ENCODE measurements around the gene PARPBP. TPM values are rescaled to one million over a fixed set of nuclear protein-coding genes. Genes with fewer than 3 reads are reported as not detected.
"Not testable (repeated sequence)": the region's sequence is repeated elsewhere in the genome, so short reads cannot be mapped to it uniquely, and the experiment has no call there.

Gene PARPBP
- total and polyA plus RNA-seq, 5 donors from 2014 or later: 2.6 to 5.1 (median 3.9) TPM

- not testable (repeated sequence) for H3K27me3 Mint-ChIP-seq; DNase-seq; H3K36me3 ChIP-seq (ENCODE audit: control insufficient read depth, insufficient read depth, low read length); H3K9me3 Mint-ChIP-seq; H3K9me3 ChIP-seq (ENCODE audit: control insufficient read depth in 2 of 2, low read length in 2 of 2); H3K27me3 ChIP-seq (ENCODE audit: control insufficient read depth, insufficient read depth, low read length); H3K27ac ChIP-seq (ENCODE audit: insufficient read depth, low read length, poor library complexity, severe bottlenecking); ATAC-seq (ENCODE audit: low read depth in 2 of 2)
- H3K4me1 ChIP-seq (ENCODE audit: control insufficient read depth, insufficient read depth, low read length, poor library complexity, severe bottlenecking): peaks cover 26% of the 10 kb centered on the region
- H3K27ac Mint-ChIP-seq: peak overlapping the region in 2 of 3 donors; percentile 97 to 98
- peak overlapping the region in 3 of 4 donors; percentile 94 to 99 (median 97) for H3K4me3 Mint-ChIP-seq
- H3K4me1 Mint-ChIP-seq: peaks cover 20 to 43% (median 29%) of the 10 kb centered on the region in 4 donors
- H3K4me3 ChIP-seq (ENCODE audit: low read depth, low read length): peak overlapping the region; percentile 94
- peaks cover 23% of the 10 kb centered on the region for H3K36me3 Mint-ChIP-seq
Observed at GRCh38 chr12:102121328-102121727, 1.3 kb downstream of the PARPBP start.

- not testable (repeated sequence) for H3K36me3 ChIP-seq (ENCODE audit: control insufficient read depth, insufficient read depth, low read length); H3K4me3 Mint-ChIP-seq; H3K27ac Mint-ChIP-seq; H3K9me3 Mint-ChIP-seq; H3K9me3 ChIP-seq (ENCODE audit: control insufficient read depth in 2 of 2, low read length in 2 of 2); DNase-seq; H3K4me3 ChIP-seq (ENCODE audit: low read depth, low read length); H3K27me3 Mint-ChIP-seq; H3K27ac ChIP-seq (ENCODE audit: insufficient read depth, low read length, poor library complexity, severe bottlenecking); H3K4me1 ChIP-seq (ENCODE audit: control insufficient read depth, insufficient read depth, low read length, poor library complexity, severe bottlenecking); ATAC-seq (ENCODE audit: low read depth in 2 of 2); H3K27me3 ChIP-seq (ENCODE audit: control insufficient read depth, insufficient read depth, low read length)
- peaks cover 13% of the 10 kb centered on the region for H3K36me3 Mint-ChIP-seq
- peaks cover 0 to 10% (median 2%) of the 10 kb centered on the region in 4 donors for H3K4me1 Mint-ChIP-seq
Observed at GRCh38 chr12:102130720-102131119, 10.7 kb downstream of the PARPBP start.

GRCh38 chr12:102131442-102131841 lies 11.5 kb downstream of the PARPBP start:
- H3K27me3 ChIP-seq (ENCODE audit: control insufficient read depth, insufficient read depth, low read length); H3K27ac ChIP-seq (ENCODE audit: insufficient read depth, low read length, poor library complexity, severe bottlenecking); H3K9me3 ChIP-seq (ENCODE audit: control insufficient read depth in 2 of 2, low read length in 2 of 2); H3K4me3 ChIP-seq (ENCODE audit: low read depth, low read length); DNase-seq; H3K27me3 Mint-ChIP-seq; H3K36me3 ChIP-seq (ENCODE audit: control insufficient read depth, insufficient read depth, low read length); H3K9me3 Mint-ChIP-seq; H3K27ac Mint-ChIP-seq; H3K4me1 ChIP-seq (ENCODE audit: control insufficient read depth, insufficient read depth, low read length, poor library complexity, severe bottlenecking); H3K4me3 Mint-ChIP-seq; ATAC-seq (ENCODE audit: low read depth in 2 of 2): not testable (repeated sequence)
- H3K4me1 Mint-ChIP-seq: peaks cover 0 to 10% (median 0%) of the 10 kb centered on the region in 4 donors
- peaks cover 10% of the 10 kb centered on the region for H3K36me3 Mint-ChIP-seq

- ATAC-seq (ENCODE audit: low read depth in 2 of 2); H3K4me3 ChIP-seq (ENCODE audit: low read depth, low read length); H3K36me3 ChIP-seq (ENCODE audit: control insufficient read depth, insufficient read depth, low read length); H3K27me3 Mint-ChIP-seq; H3K27me3 ChIP-seq (ENCODE audit: control insufficient read depth, insufficient read depth, low read length); H3K9me3 Mint-ChIP-seq; H3K9me3 ChIP-seq (ENCODE audit: control insufficient read depth in 2 of 2, low read length in 2 of 2); DNase-seq; H3K4me1 ChIP-seq (ENCODE audit: control insufficient read depth, insufficient read depth, low read length, poor library complexity, severe bottlenecking); H3K4me3 Mint-ChIP-seq; H3K27ac Mint-ChIP-seq; H3K27ac ChIP-seq (ENCODE audit: insufficient read depth, low read length, poor library complexity, severe bottlenecking): not testable (repeated sequence)
- H3K36me3 Mint-ChIP-seq: peaks cover 25% of the 10 kb centered on the region
- H3K4me1 Mint-ChIP-seq: peaks cover 0 to 10% (median 3%) of the 10 kb centered on the region in 4 donors
Observed at GRCh38 chr12:102137619-102138018, 17.6 kb downstream of the PARPBP start.

- not testable (repeated sequence) for H3K27ac ChIP-seq (ENCODE audit: insufficient read depth, low read length, poor library complexity, severe bottlenecking); H3K36me3 ChIP-seq (ENCODE audit: control insufficient read depth, insufficient read depth, low read length); H3K9me3 ChIP-seq (ENCODE audit: control insufficient read depth in 2 of 2, low read length in 2 of 2); H3K27me3 ChIP-seq (ENCODE audit: control insufficient read depth, insufficient read depth, low read length); H3K4me3 ChIP-seq (ENCODE audit: low read depth, low read length); H3K27me3 Mint-ChIP-seq; H3K9me3 Mint-ChIP-seq; ATAC-seq (ENCODE audit: low read depth in 2 of 2); H3K4me1 ChIP-seq (ENCODE audit: control insufficient read depth, insufficient read depth, low read length, poor library complexity, severe bottlenecking)
- peak in 1 of 3 donors; percentile 67 for DNase-seq
- Mint-ChIP-seq H3K4me1 (peaks cover 0 to 16% (median 6%) of the 10 kb centered on the region in 4 donors), H3K27ac (peak overlapping the region in 2 of 3 donors; percentile 53 to 87), H3K36me3 (peaks cover 20% of the 10 kb centered on the region), H3K4me3 (peak overlapping the region in 2 of 4 donors; percentile 73 to 85)
Observed at GRCh38 chr12:102142866-102143373, 22.9 kb downstream of the PARPBP start.

GRCh38 chr12:102144221-102144620 lies 24.2 kb downstream of the PARPBP start:
- Histone ChIP-seq H3K27ac (ENCODE audit: insufficient read depth, low read length, poor library complexity, severe bottlenecking) (no peak overlapping the region), H3K9me3 (ENCODE audit: control insufficient read depth in 2 of 2, low read length in 2 of 2) (no peaks in the 10 kb centered on the region), H3K27me3 (ENCODE audit: control insufficient read depth, insufficient read depth, low read length) (no peaks in the 10 kb centered on the region), H3K4me1 (ENCODE audit: control insufficient read depth, insufficient read depth, low read length, poor library complexity, severe bottlenecking) (no peaks in the 10 kb centered on the region), H3K36me3 (ENCODE audit: control insufficient read depth, insufficient read depth, low read length) (no peaks in the 10 kb centered on the region), H3K4me3 (ENCODE audit: low read depth, low read length) (no peak overlapping the region)
- Mint-ChIP-seq H3K36me3 (peaks cover 17% of the 10 kb centered on the region), H3K27ac (no peak overlapping the region), H3K9me3 (peaks cover 0 to 5% (median 0%) of the 10 kb centered on the region in 7 donors), H3K4me1 (peaks cover 0 to 16% (median 6%) of the 10 kb centered on the region in 4 donors), H3K27me3 (no peaks in the 10 kb centered on the region), H3K4me3 (no peak overlapping the region)
- ATAC-seq (ENCODE audit: low read depth in 2 of 2): no peak
- no peak for DNase-seq

- H3K4me3 Mint-ChIP-seq; ATAC-seq (ENCODE audit: low read depth in 2 of 2); H3K4me1 ChIP-seq (ENCODE audit: control insufficient read depth, insufficient read depth, low read length, poor library complexity, severe bottlenecking); H3K9me3 Mint-ChIP-seq; H3K27me3 Mint-ChIP-seq; H3K27ac ChIP-seq (ENCODE audit: insufficient read depth, low read length, poor library complexity, severe bottlenecking); H3K27me3 ChIP-seq (ENCODE audit: control insufficient read depth, insufficient read depth, low read length); DNase-seq; H3K4me3 ChIP-seq (ENCODE audit: low read depth, low read length); H3K27ac Mint-ChIP-seq; H3K36me3 ChIP-seq (ENCODE audit: control insufficient read depth, insufficient read depth, low read length); H3K9me3 ChIP-seq (ENCODE audit: control insufficient read depth in 2 of 2, low read length in 2 of 2); H3K36me3 Mint-ChIP-seq: not testable (repeated sequence)
- H3K4me1 Mint-ChIP-seq: peaks cover 0 to 13% (median 10%) of the 10 kb centered on the region in 4 donors
Observed at GRCh38 chr12:102147062-102147587, 27.1 kb downstream of the PARPBP start.

GRCh38 chr12:102155206-102155605 lies 35.2 kb downstream of the PARPBP start:
- not testable (repeated sequence) for H3K4me3 Mint-ChIP-seq; H3K27me3 Mint-ChIP-seq; H3K4me1 Mint-ChIP-seq; H3K4me3 ChIP-seq (ENCODE audit: low read depth, low read length); H3K27ac ChIP-seq (ENCODE audit: insufficient read depth, low read length, poor library complexity, severe bottlenecking); ATAC-seq (ENCODE audit: low read depth in 2 of 2); H3K9me3 Mint-ChIP-seq; H3K27me3 ChIP-seq (ENCODE audit: control insufficient read depth, insufficient read depth, low read length); DNase-seq; H3K36me3 ChIP-seq (ENCODE audit: control insufficient read depth, insufficient read depth, low read length); H3K36me3 Mint-ChIP-seq; H3K9me3 ChIP-seq (ENCODE audit: control insufficient read depth in 2 of 2, low read length in 2 of 2); H3K4me1 ChIP-seq (ENCODE audit: control insufficient read depth, insufficient read depth, low read length, poor library complexity, severe bottlenecking)
- peak overlapping the region in 1 of 3 donors; percentile 86 for H3K27ac Mint-ChIP-seq

Measured in CD4-positive, CD25-positive, alpha-beta regulatory T cell (primary cell).